NCI-H1436 (cell line): ENCODE measurements around the gene SESN1.
A peak's percentile ranks its signal among the peaks of the same experiment; 100 is the strongest.
"Not testable (repeated sequence)": the region's sequence is repeated elsewhere in the genome, so short reads cannot be mapped to it uniquely, and the experiment has no call there.

Experiments used
- DNase-seq: peaks from one replicate; lab custom pipeline; 2025; lab: John Stamatoyannopoulos, UW

Gene SESN1

DNA sequence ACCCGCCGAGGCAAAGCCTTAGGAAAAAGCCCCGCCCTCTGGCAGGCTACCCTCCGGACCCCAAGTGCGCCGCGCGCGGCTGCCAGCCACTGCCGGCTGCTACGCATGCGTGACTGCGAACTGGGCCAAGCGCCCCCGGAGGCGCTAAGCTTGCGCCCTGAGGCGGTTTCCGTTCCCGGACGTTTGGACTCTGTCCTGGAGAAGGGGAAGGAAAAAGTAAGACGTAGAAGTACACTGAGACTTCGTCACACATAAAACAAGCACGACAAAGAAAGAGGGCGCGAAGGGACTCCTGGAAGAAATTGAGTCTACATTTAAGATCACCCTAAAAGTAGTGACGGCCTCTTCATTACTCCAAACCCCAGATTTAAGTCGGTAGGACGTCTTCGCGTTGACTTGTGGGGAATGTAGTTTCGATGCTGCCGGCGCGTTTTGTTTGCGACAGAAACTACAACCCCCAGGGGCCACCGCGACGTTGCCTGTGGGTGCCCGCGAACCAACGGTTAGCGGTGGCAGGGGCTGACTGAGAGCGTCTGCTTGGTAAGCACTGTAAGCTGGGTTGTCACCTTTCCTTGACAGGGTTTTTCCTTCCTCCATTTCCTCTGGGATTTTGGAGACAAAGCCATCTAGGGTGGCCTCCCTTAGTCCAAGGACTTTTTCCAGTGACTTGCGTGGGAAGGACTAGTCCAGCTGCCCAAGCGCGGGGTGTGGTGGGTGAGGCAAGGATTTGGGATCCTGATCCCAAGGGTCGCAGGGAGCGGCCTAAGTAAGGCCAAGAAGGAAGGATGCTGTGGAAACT is 589 bp upstream of the SESN1 start, which contains the start of gene CEP57L1:
TSS of gene CEP57L1 (plus strand) at position 472 of the 799 bp plus-strand sequence. CDS start 49,715 bp downstream, outside the sequence.
- peak; percentile 97 for DNase-seq

DNA sequence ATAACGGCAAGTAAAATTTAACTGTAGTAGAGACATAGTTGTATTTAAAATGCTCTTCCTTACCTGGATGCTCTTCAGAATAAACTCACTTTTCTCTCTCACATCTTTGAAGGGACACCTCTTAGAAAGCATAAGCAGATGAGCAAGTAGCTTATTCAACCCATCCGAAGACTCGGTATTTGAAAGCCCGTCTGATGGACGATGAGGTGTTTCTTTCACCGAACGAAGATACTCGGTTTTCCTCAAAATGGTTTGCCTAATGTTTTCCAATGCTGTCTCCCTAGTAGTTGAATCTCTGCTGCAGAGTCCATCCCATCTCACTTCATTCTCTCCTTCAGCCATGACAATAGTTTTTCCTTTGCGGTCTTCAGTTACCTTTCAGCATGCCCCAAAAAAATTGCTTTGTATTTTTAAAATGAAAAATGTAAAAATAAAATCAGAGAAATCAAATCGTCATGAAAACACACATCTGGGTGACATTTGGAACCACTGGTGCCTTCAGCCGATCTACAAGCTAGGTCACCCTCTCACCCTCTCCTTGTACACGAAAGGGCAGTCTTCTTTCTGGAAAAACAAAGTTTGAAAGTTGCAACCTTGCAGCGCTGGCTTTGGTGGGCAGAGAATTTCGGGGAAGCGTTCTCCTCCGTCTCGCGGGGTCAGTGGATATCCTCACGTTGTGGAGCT is 772 bp downstream of the SESN1 start:
- DNase-seq: no peak

- DNase-seq: no peak
These were observed 2.6 kb downstream of the SESN1 start for GRCh38 chr6:109092074-109092473.

GRCh38 chr6:109091314-109092024 is 3.2 kb downstream of the SESN1 start:
- DNase-seq: no peak

DNA sequence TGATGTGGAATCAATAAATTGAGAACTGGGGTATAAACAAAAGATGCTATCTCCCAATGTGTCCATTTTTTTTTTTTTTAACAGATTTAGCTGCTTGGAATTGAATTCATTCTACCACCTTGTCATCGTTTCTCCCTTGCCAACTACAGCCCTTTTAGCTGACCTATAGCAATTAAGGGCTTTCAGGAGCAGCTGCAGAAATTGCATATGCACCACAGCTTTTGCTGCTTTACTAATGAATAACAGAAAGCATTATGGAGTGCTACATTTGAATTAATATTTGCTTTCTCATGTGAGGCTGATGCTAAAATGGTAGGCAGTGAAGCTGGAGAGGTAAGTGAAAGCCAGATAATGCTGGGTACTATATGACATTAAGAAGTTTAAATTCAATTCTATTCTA is 5.7 kb downstream of the SESN1 start:
- DNase-seq: no peak

- DNase-seq: peak; percentile 32
These were observed 6.9 kb downstream of the SESN1 start for GRCh38 chr6:109087661-109088264.

DNA sequence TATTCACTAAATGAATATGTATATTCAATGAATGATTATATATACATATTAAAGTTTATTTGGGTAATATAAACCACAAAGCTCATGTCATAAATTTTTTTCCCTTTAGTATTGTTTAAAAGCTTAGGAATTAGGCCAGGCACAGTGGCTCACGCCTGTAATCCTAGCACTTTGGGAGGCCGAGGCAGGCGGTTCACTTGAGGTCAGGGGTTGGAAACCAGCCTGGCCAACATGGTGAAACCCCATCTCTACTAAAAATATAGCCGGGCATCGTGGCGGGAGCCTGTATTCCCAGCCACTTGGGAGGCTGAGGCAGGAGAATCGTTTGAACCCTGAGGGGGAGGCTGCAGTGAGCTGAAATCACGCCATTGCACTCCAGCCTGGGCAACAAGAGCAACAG is 10.5 kb downstream of the SESN1 start:
- not testable (repeated sequence) for DNase-seq

- DNase-seq: no peak
These were observed 11.0 kb downstream of the SESN1 start for GRCh38 chr6:109083657-109084056.

DNA sequence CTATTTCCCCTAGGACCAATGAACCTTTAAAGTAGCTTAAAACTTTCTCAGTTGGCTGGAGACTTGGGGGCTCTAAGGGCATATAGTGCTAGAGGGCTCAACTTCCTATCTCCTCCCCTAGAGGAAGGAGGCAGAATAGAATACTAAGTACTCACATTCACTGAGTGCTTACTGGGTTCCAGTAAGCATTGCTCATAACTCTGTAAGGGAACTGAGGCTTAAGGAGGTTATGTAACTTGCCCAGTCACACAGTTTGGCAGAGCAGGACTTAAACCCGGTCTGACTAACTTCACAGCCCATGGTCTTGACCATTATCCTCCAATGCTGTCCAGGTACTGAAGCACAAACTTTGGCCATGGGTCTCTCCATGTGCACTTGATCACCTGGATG is 12.5 kb downstream of the SESN1 start:
- no peak for DNase-seq

- DNase-seq: no peak
These were observed 13.0 kb downstream of the SESN1 start for GRCh38 chr6:109081516-109082187.

- no peak for DNase-seq
These were observed 13.6 kb downstream of the SESN1 start for GRCh38 chr6:109081026-109081425.

DNA sequence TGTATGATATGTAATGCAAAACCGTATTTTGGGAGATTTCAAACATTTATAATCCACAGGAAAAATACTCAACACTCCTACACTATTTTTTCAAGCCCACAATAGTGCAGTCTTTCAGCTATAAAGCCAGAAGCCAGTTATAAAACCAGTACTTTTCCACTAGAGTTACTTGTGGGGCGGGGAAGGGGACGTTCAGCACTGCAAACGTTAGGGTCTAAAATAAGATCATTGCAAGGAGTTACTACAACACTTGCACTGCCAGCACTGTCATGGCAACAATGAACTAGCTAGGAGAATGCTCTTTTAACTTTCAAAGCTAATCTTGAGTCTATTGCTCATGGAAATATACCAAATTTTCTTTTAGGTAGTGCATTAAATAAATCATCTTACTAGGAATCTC is 14.7 kb downstream of the SESN1 start:
- no peak for DNase-seq

DNA sequence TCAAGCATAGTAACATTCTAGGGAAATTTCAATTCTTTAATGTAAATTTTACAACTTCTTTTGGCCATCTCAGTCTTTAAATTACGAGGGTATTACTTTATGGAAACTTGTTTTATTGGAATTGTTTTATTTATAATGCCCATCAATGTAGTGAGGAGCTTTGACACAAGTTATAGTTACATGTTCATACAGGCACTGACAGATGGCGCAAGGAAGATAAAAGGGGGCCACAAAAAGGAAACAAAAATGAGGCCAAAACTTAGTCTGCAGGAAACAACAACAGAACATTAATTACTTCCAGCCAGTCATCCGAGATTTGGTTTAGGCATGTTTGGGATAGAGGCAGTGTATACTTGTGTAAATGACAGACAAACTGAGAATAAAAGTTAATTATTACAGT is 18.3 kb downstream of the SESN1 start:
- no peak for DNase-seq

GRCh38 chr6:109075934-109076333 is 18.7 kb downstream of the SESN1 start:
- no peak for DNase-seq

- no peak for DNase-seq
These were observed 20.6 kb downstream of the SESN1 start for GRCh38 chr6:109074133-109074415.

GRCh38 chr6:109073344-109074132 is 21.1 kb downstream of the SESN1 start:
- DNase-seq: peak; percentile 67

DNA sequence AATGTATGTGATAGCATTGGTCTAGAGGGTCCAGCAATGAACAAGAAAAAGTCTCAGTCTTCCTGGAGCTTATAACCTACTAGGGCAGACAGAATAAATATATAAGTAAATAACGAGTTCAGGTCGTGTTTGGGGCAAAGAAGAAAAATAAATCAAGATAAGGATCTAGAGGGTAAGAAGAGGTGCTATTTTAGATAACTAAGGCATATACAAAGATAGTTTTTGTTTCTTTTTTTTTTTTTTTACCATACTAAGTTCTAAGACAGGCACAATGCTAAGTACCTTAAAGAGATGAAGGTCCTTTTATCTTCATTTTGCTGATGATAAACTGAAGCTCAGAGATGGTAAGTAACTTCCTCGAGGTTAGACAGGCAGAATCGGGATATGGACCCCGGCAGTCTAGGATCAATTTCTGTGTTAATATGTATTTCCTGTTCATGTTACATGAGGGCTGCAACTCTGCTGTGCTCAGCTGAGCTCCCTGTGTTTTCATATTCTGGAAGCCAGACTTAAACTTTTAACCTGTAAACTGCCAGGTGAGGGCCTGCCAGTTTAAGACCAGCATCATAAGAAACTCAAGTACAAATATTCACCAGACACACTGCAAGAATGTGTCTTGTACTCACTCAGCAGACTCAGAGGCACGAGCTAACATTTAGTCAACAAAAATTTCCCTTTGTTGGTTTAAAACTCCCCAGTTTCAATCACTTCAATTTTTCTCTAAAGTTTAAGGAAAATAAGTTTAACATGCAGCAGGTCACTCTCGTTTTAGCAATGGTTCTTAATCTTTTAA is 23.3 kb downstream of the SESN1 start:
- DNase-seq: no peak

- DNase-seq: no peak
These were observed 24.9 kb downstream of the SESN1 start for GRCh38 chr6:109069746-109070145.

DNA sequence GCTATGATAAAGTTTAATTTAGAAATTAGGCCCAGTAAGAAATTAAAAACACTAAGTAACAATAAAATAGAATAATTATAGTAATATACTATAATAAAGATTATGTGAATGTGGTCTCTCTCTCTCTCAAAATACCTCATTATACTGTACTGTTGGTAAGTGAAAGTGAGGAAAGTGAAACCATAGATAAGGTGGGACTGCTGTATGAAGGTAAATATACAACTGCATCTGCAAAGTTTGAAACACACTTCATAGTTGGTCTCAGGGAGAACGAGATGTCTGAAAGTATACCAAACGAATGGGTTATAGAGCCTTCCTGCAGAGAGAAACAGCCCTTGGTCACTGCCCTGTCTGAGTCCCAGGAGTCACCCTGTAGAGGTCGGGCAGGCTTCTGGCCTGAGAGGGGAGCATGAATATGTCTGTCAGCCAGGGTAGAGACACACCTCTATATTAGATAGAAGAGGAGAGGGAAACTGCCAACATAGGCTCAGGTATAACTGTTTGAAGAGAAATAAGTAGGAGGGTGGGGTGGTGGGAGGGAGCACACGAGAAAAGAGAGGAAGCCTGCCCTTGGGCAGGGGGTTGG is 31.8 kb downstream of the SESN1 start:
- no peak for DNase-seq

DNA sequence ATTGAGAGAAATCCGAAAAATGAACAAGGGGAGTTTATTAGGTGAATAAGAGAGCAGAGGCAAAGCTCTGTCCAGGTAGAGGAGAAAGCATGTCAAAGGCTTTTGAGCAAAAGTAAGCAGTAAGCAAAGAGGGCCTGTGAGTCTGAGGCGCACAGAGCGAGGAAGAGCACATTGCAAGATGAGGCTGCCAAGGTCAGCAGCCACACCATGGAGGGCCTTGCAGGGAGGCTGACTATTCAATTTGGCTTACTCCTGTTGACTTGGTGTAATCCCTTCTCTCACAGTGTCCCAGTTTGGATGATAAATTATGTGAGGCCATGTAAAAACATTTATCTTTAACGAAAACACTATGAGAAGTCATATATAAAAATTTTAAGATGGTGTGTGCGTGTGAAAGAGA is 32.4 kb downstream of the SESN1 start:
- no peak for DNase-seq
